Ovary (tissue), 3 donors: ENCODE measurements around the gene SLC25A47.

ENCODE experiments used
- POLR2A ChIP-seq: fragments of 450-650 bp; IDR thresholded peaks from one replicate; pipeline ENCODE4 v1.6.1; 2017; ENCODE audit warnings: antibody characterized with exemption, mild to moderate bottlenecking, moderate library complexity
- TF ChIP-seq, protein P1 (sequence below), 3 donors: fragments of 450-650 bp in 2 of 3; fragments of 200-600 bp in 1 of 3; IDR thresholded peaks; one replicate each; pipeline versions ENCODE4 v1.5.1 to v1.8.0; 2016 to 2022; ENCODE audit warnings: antibody characterized with exemption in 3 of 3, mild to moderate bottlenecking in 1 of 3
- donor health status: DM: no; HTN: no; CAD: no.

DNA sequence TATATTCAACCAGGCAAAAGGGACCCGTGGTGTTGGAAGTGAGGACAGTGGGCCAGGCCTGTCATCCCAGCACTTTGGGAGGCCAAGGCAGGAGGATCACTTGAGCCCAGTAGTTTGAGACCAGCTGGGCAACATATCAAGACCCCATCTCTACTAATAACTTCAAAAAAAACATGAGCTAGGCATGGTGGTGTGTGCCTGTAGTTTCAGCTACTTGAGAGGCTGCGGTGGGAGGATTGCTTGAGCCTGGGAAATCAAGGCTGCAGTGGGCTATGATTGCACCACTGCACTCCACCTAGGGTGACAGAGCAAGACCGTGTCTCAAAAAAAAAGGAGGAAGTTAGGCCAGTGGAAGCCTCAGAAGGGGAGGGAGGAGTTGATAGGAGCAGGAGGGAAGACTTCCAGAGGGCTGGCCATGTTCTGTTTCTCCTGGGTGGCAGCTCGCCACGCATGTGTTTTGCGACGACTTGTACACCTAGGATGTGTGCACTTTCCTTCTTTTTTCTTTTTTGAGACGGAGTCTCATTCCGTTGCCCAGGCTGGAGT, 27.0 kb upstream of the SLC25A47 start:
- TF ChIP-seq, protein P1, sequence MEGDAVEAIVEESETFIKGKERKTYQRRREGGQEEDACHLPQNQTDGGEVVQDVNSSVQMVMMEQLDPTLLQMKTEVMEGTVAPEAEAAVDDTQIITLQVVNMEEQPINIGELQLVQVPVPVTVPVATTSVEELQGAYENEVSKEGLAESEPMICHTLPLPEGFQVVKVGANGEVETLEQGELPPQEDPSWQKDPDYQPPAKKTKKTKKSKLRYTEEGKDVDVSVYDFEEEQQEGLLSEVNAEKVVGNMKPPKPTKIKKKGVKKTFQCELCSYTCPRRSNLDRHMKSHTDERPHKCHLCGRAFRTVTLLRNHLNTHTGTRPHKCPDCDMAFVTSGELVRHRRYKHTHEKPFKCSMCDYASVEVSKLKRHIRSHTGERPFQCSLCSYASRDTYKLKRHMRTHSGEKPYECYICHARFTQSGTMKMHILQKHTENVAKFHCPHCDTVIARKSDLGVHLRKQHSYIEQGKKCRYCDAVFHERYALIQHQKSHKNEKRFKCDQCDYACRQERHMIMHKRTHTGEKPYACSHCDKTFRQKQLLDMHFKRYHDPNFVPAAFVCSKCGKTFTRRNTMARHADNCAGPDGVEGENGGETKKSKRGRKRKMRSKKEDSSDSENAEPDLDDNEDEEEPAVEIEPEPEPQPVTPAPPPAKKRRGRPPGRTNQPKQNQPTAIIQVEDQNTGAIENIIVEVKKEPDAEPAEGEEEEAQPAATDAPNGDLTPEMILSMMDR (IDR thresholded peaks at IDR 0.05) = no peak
- TF ChIP-seq POLR2A = no peak
